DOHH2 (cell line): Measurements from ENCODE around the gene NHERF2.

Source experiments
- CTCF ChIP-seq: fragments of 200-600 bp; sonication (generic); IDR thresholded peaks from one replicate; pipeline ENCODE4 v1.5.1; 2014; ENCODE audit warnings: antibody characterized with exemption, mild to moderate bottlenecking, low read depth, low read length; ENCODE audit not compliant: poor library complexity, severe bottlenecking
- EZH2phosphoT487 ChIP-seq: fragments of 200-600 bp; sonication (generic); IDR thresholded peaks from 2 replicates; pipeline ENCODE4 v1.6.1; 2017; ENCODE audit warnings: borderline replicate concordance, mild to moderate bottlenecking, antibody characterized with exemption, low read length, moderate library complexity, mixed read lengths

DNA sequence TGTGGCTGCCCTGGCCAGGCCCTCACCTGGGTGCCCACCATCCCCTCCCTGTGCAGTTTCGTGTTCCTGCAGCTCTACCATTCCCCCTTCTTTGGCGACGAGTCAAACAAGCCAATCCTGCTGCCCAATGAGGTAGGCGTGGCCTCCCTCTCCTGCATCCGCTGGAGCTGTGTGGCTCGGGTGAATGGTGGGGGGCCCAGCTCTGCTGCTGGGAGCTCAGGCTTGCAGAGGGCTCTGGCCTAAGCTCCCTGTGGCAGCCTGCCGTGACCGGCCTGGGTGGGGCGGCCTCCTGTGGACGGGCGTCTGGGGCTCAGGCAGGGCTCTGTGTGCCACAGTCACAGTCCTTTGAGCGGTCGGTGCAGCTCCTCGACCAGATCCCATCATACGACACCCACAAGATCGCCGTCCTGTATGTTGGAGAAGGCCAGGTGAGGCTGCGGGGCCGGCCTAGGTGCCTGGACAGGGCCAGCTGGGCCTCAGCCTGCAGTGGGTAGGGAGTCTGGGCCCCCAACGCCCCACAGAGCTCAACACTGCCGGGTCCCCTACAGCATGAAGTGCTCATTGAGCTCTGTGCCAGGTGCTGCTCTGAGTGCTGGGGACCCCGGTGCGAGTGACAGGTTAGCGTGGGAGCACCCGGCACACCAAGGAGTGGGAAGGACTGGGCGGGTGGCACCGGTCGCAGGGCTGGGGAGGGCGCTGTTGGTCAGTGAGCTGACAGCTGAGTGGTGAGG is 58.4 kb downstream of the NHERF2 start:
- TF ChIP-seq EZH2phosphoT487 (no peak), CTCF (no peak)
